ENCODE results near the gene C12orf76.
"Not testable (repeated sequence)": the region's sequence is repeated elsewhere in the genome, so short reads cannot be mapped to it uniquely, and the experiment has no call there.

C12orf76 gene

DNA sequence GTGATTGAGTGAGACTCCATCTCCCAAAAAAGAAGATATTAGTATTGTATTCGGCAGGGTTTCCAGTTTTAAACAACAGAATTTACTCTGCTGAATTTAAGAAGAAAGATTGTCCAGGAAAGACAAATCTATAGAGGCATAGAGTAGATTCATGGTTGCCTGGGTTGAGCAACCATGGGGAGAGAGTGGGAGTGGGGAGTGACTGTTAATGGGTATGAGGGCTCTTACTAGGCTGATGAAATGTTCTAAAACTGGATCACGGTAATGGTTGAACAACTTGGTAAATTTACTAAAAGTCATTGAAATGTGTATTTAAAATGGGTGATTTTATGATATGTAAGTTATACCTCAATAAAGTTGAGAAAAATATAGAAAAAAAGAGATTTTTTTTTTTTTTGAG is 13.9 kb upstream of the C12orf76 start:
- DNase-seq, result no peak

DNA sequence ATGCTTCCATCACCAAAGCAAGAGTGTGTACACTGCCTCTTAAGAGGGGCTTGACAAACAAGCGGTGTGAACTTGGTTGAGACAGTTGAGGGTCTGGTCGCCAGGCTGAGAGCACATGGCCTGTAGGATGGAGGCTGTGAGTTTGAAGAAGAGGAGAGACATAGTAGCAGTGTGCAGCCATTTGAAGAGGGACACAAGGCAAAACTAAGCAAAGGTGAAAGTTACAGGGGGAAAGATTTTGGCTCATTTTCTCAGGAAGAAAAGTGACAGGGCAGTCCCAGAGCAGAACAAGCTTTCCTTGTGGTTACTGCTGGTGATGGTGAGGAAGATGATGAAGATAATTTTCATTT is 11.3 kb upstream of the C12orf76 start:
- no peak for DNase-seq

DNA sequence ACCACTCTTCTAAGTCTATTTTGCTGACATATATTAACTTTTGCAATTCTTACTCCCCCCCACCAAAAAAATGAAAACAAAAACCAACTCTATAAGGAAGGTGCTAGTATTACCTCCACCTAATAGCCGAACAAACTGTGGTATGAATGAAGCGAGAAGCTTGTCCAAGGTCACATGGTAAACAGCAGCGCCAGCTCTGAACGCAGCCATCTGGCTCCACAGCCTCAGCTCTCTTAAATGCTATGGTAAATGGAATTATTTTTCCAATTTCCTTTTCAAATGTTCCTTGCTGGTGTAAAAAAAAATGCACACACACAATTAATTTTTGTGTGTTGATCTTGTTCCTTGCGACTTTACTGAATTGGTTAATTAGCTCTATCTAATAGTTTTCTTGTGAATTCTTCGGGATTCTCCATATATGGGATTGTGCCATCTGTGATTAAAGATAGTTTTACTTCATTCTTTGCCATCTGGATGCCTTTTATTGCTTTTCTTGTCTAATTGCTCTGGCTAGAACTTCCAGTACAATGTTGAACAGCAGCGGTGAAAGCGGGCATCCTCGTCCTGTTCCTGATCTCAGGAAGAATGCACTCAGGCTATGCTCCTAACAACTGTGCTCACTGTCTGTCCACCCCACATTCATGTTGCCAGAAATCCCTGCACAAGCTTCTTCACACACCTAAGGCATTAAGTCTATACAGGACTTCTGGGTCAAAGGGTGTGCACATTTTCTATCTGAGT is 10.7 kb upstream of the C12orf76 start:
- no peak for DNase-seq

DNA sequence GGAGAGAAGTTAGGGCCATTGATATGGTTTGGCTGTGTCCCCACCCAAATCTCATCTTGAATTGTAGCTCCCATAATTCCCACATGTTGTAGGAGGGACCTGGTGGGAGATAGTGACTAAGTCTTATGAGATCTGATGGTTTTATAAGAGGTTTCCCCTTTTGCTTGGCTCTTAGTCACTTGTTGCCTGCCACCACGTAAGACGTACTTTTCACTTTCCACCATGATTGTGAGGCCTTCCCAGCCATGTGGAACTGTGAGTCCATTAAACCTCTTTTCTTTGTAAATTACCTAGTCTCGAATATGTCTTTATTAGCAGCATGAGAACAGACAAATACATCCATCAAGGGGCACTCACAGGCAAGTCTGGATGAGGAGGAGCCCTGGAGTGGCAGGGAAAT is 8.3 kb upstream of the C12orf76 start:
- not testable (repeated sequence) for DNase-seq

DNA sequence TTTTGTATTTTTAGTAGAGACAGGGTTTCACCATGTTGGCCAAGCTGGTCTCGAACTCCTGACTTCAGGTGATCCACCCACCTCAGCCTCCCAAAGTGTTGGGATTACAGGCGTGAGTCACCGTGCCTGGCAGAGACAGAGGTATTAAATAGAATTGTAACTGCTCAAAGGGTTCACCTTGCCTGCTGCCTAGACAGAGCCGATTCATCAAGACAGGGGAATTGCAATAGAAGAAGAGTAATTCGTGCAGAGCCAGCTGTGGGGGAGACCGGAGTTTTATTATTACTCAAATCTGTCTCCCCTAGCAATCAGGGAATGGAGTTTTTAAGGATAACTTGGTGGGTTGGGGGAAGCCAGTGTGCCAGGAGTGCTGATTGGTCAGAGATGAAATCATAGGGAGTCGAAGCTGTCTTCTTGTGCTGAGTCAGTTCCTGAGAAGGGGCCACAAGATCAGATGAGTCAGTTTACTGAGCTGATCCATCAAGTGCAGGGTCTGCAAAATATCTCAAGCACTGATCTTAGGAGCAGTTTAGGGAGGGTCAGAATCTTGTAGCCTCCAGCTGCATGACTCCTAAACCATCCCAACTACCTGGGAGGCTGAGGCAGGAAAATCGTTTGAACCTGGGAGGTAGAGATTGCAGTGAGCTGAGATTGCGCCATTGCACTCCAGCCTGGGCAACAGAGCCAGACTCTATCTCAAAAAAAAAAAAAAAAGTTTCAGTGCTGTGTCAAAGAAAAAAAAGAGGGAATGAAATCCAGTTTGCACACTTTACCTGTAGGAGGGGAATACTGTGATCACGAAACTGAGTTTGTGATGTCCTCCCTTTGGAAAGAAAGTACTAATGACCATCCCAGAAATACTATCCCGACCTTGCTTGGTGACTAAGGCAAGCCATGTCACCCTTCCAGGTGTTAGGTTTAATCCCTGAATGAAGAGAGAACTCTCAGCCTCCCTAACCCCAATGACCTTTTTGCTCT is 7.3 kb upstream of the C12orf76 start:
- not testable (repeated sequence) for DNase-seq

DNA sequence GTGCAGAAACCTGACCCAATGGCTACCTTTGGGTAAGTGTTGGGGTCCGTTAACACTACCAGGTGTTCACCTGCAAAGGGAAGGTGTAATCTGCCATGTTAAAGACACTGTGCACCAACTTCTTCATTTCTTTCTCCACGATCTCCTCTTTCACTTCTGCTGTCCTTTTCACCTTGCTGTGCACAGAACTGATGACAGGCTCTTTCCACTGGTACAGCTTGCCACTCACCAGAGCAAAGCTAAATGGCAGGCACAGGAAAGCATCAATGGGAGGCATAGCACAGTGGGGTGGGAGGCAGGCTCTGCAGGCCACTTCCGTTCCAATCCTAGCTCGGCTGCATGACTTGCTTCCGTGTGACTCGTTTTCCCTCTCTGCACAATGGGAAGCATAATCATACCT is 2.6 kb upstream of the C12orf76 start:
- DNase-seq, result no peak

DNA sequence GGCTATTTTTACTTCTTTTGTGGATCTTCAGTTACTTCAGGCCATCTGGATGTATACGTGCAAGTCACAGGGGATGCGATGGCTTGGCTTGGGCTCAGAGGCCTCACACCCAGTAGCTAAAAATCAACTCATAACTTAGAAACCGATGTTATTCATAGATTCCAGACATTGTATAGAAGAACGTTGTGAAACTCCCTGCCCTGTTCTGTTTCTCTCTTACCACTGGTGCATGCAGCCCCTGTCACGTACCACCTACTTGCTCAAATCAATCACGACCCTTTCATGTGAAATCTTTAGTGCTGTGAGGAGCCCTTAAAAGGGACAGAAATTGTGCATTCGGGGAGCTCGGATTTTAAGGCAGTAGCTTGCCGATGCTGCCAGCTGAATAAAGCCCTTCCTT is 1.3 kb upstream of the C12orf76 start:
- DNase-seq, result not testable (repeated sequence)

DNA sequence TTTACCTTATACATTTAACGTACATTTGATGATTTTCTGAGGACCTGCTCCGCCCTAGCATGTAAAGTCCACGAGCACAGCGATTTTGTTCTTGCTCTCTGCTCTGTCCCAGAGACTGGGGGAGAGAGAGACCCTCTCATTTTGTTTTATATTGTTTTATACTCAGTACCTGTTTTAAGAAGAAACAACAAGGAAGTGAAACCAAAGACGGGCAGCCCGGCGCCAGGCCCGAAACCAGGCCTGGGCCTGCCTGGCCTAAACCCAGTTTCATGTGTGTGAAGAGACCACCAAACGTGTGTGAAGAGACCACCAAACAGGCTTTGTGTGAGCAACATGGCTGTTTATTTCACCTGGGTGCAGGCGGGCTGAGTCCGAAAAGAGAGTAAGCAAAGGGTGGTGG is 712 bp upstream of the C12orf76 start:
- not testable (repeated sequence) for DNase-seq

DNA sequence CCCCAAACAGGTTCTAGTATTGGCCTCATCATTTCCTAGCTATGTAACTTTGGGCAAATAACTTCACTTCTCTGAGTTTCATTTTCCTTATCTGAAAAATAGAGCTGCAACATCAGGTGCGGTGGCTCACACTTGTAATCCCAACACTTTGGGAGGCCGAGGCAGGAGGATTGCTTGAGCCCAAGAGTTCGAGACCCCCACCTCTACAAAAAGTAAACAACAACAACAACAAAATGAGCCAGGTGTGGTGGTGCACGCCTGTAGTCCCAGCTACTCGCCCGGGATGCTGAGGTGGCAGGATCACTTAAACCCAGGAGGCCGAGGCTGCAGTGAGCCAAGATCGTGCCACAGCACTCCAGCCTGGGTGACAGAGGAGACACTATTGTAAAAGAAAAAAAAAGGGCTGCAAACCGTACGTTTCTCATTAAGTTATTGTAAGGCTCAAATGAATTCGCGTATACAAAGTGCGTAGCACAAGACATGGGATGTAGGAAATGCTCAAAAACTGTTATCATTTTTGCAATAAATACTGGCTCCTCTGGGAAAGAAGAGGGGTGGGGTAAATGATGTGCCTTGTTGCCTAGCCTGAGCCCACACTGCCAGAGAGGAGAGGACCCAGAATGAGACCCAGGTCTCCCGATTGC is 903 bp downstream of the C12orf76 start:
- no peak for DNase-seq

DNA sequence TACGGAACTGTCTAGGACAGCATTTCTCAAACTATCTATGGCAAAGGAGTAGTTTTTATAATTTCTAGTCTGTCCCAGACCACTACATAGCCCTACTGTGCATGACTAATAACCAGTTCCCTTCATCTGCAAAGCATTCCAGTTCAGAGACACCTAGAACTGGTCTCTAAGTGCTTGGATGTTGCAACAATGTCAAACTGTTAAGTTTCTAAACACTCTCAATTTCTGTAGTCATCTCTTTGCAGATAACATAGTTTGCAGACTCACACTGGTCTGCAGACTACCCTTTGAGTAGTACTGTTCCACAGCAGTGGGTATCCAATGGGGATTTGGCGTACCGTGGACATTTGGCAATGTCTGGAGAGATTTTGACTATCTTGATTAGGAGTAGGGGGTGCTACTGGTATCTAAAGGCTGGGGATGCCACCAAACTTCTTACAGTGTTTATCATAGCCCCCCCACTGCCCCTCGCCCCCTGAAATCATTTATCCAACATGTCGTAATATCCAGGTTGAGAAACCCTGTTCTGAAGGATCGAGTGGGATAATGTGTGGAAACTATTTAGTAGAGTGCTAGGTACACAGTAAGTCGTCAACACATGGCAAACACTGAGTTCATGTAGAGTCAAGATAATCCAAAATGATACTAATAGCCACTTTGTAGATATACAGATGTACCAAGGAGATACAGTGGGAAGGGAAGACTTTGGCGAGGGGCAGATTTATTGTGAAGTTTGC is 1.7 kb downstream of the C12orf76 start:
- no peak for DNase-seq

DNA sequence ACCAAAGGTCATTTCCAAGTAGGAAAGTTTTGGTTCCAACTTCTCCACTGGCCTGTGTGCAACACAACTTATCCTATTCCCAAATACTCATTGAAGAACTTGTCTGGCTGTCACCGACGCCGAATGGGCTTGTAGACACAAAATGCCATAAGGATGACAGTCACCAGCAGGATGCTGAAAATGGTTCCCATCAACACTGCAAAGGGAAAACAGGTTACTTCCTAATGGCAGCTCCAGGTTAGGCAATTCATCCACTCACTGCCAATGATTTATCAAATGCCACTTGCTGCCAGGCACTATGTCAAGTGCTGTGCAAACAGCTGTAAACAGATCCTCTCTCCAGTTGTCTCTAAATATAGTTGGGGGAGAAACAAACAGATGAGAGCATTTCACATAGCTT is 6.1 kb downstream of the C12orf76 start:
- DNase-seq, result peak; percentile 73

DNA sequence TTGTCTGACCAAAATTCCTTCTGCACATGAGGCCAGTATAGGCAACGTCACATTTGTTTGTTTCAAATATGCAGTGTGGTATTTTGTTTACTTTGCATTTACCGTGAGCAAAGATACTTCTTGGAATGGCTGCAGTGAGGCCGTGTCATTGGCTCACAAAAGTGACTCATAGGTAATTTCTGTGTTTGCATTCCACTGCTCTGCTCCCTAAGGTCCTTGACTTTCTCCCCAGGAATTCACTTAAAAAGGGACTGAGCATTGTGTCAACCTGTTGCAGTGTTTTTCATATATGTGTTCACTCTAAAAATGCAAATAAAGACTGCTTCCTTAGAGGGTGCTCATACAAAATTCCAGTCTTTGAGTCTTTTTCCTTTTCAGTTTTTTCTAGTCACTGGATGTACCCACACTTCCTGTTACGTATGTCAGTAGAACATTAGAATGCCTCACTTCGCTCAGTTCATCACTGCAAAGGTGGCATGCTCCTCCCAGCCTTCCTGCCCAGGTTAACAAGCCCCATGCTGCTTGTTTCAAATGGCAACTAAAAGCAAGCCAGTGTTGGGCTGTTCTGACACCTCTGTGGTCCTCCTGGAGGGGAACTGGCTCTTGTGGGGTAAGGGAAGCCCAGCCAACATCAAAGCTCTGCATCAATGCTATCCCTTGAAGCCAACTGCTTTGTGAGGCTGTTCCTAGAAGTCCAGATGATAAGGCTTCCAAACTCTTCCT is 9.1 kb downstream of the C12orf76 start:
- DNase-seq, result peak; percentile 52

DNA sequence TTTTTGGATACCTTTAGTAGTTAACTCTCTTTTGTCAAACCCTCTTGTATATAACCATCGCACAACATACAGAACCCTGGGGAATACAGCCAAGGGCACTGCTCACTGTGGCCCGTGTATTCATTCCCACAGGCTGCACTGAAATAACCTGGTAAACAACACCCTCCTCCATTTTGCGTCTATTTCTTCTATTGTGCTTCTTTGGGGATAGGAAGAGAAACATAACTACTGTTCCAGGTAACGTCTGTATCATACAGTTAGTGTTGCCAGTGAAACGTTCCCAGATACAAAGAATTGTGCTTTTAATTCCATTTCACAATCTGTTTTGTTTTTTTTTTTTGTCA is 9.6 kb downstream of the C12orf76 start:
- DNase-seq, result no peak

DNA sequence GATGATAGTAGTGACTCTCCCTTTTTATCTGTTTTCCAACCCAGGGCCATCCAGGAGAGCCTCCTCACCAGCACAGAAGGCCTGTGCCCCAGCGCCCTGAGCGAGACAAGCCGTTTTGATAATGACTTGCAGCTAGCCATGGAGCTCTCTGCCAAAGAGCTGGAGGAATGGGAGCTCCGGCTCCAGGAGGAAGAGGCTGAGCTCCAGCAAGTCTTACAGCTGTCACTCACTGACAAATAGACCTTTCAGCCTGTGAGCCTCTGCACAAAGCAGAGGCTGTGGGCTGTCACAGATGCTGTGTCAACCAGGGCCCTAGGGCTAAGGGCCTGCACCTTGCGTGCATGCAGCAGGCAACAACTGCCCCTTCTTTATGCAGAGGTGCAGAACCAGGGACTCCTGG is 11.0 kb downstream of the C12orf76 start:
- no peak for DNase-seq

DNA sequence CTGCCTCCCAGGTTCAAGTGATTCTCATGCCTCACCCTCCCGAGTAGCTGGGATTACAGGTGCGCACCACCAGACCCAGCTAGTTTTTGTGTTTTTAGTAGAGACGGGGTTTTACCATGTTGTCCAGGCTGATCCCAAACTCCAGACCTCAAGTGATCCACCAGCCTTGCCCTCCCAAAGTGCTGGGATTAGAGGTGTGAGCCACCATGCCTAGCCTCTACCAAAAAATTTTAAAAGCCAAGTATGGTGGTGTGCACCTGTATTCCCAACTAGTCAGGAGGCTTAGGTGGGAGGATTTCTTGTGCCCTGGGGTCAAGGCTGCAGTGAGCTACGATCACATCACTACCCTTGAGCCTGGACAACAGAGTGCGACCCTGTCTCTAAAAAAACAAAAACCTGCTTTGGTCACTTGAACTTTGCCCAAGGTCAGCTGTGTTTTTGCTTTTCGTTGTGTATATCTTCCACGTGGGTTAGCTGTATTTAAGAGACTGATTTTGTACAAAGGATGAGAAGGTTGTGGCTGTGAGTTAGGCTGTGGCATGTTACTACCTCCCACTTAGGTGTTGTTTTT is 12.7 kb downstream of the C12orf76 start:
- DNase-seq, result no peak

DNA sequence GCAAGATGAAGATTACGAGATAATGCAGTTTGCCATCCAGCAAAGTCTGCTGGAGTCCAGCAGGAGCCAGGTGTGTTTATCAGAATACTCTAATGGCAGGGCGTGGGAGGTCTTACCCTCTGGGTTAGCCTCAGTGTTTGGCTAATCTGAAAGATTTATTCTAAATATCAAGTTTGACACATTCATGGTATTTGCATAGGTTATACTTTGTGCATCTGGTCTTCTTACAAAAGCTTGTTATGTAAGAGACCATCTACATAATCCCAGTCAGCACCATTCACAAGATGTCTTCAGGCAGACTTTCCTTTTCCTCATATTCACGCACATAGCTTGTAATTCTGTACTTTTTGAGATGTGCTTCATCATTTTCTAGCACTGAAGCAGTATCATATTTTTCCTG is 14.4 kb downstream of the C12orf76 start:
- no peak for DNase-seq

DNA sequence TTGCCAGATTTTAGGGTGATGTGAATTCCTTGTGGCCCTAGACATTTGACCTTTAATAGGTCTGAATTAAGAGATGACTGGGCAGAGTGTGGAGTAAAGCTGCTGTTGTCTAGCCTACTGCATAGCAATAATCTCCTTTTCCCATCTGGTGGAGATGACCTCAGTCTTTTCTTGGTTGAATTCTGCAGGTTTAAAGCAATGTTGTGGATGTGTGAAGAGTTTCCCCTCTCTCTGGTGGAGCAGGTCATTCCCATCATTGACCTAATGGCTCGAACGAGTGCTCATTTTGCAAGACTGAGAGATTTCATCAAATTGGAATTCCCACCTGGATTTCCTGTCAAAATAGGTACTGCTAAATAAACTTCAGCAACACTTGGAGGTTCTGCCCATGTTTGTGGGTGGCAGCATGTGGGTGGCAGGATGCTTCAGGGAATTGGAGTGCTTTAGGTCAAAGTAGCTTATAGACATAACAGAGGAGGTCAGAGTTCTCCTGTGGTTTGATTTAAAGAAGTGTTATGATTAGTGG is 19.0 kb downstream of the C12orf76 start:
- DNase-seq, result no peak

DNA sequence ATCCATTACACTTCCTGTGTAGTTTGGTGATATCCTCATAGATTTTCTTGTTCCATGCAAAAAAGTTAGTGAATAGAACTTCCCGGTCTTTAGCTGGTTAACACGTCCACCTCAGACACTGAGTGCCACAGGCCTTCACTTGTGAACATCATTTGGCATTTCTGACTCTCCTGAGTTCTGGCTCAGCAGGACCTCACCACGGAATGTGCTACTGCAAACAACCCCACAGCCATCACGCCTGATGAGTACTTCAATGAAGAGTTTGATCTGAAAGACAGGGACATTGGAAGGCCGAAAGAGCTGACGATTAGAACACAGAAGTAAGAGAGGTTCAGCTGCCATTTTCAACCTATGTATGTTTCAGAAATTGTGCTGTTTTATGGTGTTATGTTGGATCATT is 20.0 kb downstream of the C12orf76 start:
- no peak for DNase-seq

DNA sequence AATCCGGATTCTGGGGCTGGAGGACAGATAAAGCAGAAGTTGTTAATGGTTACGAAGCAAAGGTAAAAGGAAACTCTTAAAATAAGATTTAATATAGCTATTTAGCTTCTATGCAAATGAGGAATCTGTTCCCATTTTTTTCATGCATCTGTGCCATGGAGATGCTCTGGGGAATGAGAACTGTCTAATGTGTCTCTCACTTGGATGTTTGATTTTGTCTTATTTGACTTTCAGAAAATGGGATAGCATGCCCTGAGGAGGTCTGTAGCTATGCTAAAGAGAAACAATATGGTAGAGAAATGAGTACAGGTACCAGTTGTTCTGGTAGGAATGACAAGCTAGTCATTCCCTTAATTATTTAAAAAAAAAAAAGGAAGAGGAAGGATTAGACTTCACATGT is 24.3 kb downstream of the C12orf76 start:
- DNase-seq, result no peak

DNA sequence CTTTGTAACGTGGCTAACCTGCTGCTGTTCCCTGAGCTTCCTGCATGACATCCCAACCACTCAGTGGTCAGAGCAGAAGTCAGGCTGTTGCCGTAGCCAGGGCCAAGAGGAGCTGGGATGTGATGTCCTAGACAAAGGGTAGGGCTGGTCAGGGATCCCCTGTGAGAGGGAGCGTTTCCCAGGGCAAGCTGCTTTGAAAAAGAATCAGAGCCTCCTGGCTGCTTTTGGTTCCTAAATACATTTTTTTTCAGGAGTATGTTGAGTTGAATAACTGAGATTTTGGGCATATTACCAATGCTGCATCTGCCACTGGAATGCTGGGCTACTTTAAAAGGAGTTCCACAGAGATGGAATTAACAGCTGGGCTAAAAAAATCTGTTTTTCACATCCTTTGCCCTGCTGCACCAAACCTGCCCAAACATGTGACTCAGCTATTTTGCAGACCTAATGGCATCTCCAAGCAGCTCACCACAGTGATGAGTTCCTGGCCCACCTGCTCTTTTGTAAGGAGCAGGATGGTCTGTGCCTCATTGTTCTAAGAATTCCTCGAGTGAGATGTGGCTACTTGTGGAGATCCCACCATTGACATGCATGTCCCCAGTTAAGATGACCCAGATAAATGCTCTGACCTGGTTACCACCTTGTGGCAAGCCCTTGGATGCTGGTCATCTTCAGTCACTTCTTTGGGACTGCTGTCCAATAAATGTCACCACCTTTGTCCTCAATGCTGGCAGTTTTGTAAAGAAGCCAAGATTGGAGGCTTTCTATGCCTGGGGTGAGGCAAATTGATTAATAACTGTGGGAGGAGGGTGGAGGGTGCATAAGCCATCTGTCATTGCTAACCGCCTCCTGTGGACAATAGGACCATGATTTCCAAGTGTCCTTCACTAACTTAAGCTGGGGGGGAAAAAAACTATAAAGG is 25.0 kb downstream of the C12orf76 start:
- no peak for DNase-seq

DNA sequence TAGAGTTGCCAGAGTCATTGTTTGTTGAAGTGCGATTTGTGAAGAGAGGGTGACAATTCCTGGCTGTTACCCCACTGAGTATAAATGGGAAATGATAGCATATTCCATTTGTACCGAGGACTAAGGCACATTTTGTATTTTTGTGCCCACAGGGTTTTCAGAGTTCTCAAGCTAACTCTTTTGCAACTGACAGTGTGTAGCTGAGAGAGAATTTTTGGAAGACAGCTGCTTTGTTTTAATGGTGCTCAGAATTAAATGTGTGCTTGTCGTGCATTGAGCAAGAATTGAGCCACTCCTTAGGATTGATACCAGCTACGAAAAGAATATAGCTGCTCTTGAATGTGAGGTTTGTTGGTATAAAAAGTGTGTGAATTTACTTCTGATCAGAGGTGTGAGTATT is 27.4 kb downstream of the C12orf76 start:
- no peak for DNase-seq

Measured in NCI-H774 (cell line).